22Rv1 (cell line): Measurements from ENCODE around the gene MAN1C1.

Source experiments
- H3K27ac ChIP-seq: fragments of 450-650 bp; 2 replicates; pipeline ENCODE4 v1.5.1; 2017
- CTCF ChIP-seq: fragments of 450-650 bp; IDR thresholded peaks from 2 replicates; pipeline ENCODE4 v1.5.1; 2017; ENCODE audit warnings: mild to moderate bottlenecking
- ZFX ChIP-seq: fragments of 450-650 bp; IDR thresholded peaks from 2 replicates; pipeline ENCODE4 v1.6.1; 2017; ENCODE audit warnings: antibody characterized with exemption, borderline replicate concordance

MAN1C1 gene

GRCh38 chr1:25738499-25738898 is 121.9 kb downstream of the MAN1C1 start:
- TF ChIP-seq CTCF (no peak), ZFX (no peak)
- H3K27ac ChIP-seq, result no peak overlapping the region

- TF ChIP-seq ZFX (no peak), CTCF (no peak)
- H3K27ac ChIP-seq, result no peak overlapping the region
Observed at GRCh38 chr1:25739341-25739740, 122.8 kb downstream of the MAN1C1 start.

GRCh38 chr1:25740071-25740470 is 123.5 kb downstream of the MAN1C1 start:
- no peak overlapping the region for H3K27ac ChIP-seq
- TF ChIP-seq ZFX, result no peak

- no peak for TF ChIP-seq ZFX
- no peak for TF ChIP-seq CTCF
- H3K27ac ChIP-seq, result no peak overlapping the region
Observed at GRCh38 chr1:25742316-25742715, 125.7 kb downstream of the MAN1C1 start.

GRCh38 chr1:25743164-25744139 is 126.9 kb downstream of the MAN1C1 start:
- no peak overlapping the region for H3K27ac ChIP-seq
- TF ChIP-seq CTCF, result no peak

GRCh38 chr1:25744140-25744581 is 127.6 kb downstream of the MAN1C1 start:
- H3K27ac ChIP-seq, result no peak overlapping the region
- TF ChIP-seq CTCF, result 0 out of 2 replicates have a peak, but pooled peaks have one; percentile 15
- no peak for TF ChIP-seq ZFX

GRCh38 chr1:25744636-25745425 is 128.2 kb downstream of the MAN1C1 start:
- H3K27ac ChIP-seq, result no peak overlapping the region
- no peak for TF ChIP-seq ZFX
- TF ChIP-seq CTCF, result no peak
